OCI-LY7 (cell line): ENCODE measurements around the gene MACROD2. TPM values are rescaled to one million over a fixed set of nuclear protein-coding genes. Genes with fewer than 3 reads are reported as not detected.

Experiments
- BruUV-seq: library from RNA; stranded (reverse); fragments of 400-500 nt; replicated peaks from 2 replicates; lab custom pipeline; 2021; lab: Mats Ljungman, UMichigan
- CTCF ChIA-PET: fragments of 300-600 bp; sonication (Branson Sonifier 250); formaldehyde crosslinking; loops from one replicate; lab custom pipeline; 2022; ENCODE audit warnings: antibody characterized with exemption; ENCODE audit not compliant: unreplicated experiment; lab: Charles Lee
- POLR2A ChIA-PET: fragments of 300-600 bp; sonication (Branson Sonifier 250); formaldehyde crosslinking; loops from one replicate; lab custom pipeline; 2022; ENCODE audit warnings: antibody characterized with exemption; lab: Charles Lee
- DNase-seq: peaks from one replicate; pipeline ENCODE4 v3.0.0-alpha.2; 2015; ENCODE audit warnings: low spot score
- H2AFZ ChIP-seq: fragments of 200-600 bp; sonication (generic), shearing (Covaris generic); 2 replicates; pipeline ENCODE4 v1.6.1; 2014; ENCODE audit warnings: mild to moderate bottlenecking, antibody characterized with exemption, low read length, moderate library complexity
- H3K27ac ChIP-seq: fragments of 200-600 bp; sonication (generic); 2 replicates; pipeline ENCODE4 v1.5.1; 2014; ENCODE audit warnings: mixed run types, low read depth, mild to moderate bottlenecking, moderate library complexity, low read length, inconsistent platforms; ENCODE audit not compliant: poor library complexity, severe bottlenecking
- H3K36me3 ChIP-seq: fragments of 200-600 bp; sonication (generic); 2 replicates; pipeline ENCODE4 v1.6.1; 2014; ENCODE audit warnings: mild to moderate bottlenecking, antibody characterized with exemption, low read length, moderate library complexity, mixed read lengths; ENCODE audit not compliant: insufficient read depth
- H3K4me1 ChIP-seq: fragments of 200-600 bp; sonication (generic); 2 replicates; pipeline ENCODE4 v1.5.1; 2014; ENCODE audit warnings: mild to moderate bottlenecking, low read length; ENCODE audit not compliant: insufficient read depth, poor library complexity, severe bottlenecking
- H3K4me2 ChIP-seq: fragments of 200-600 bp; sonication (generic); 2 replicates; pipeline ENCODE4 v1.6.1; 2014; ENCODE audit warnings: mild to moderate bottlenecking, low read length
- H3K4me3 ChIP-seq: fragments of 200-600 bp; sonication (generic); 2 replicates; pipeline ENCODE4 v1.5.1; 2014; ENCODE audit warnings: mild to moderate bottlenecking, low read depth, low read length; ENCODE audit not compliant: poor library complexity, severe bottlenecking
- H3K79me2 ChIP-seq: fragments of 200-600 bp; sonication (generic); 2 replicates; pipeline ENCODE4 v1.6.1; 2016; ENCODE audit warnings: low read depth, mild to moderate bottlenecking, low read length, moderate library complexity, mixed read lengths; ENCODE audit not compliant: insufficient read depth
- H3K9me2 ChIP-seq: fragments of 200-600 bp; sonication (generic); 2 replicates; pipeline ENCODE4 v1.6.1; 2016; ENCODE audit warnings: mild to moderate bottlenecking, low read length, mixed read lengths; ENCODE audit not compliant: insufficient read depth
- H3K9me3 ChIP-seq: fragments of 200-600 bp; sonication (generic); 2 replicates; pipeline ENCODE4 v1.6.1; 2014; ENCODE audit warnings: mild to moderate bottlenecking, mixed run types, low read length, mixed read lengths
- H4K20me1 ChIP-seq: fragments of 200-600 bp; sonication (generic); 2 replicates; pipeline ENCODE4 v1.6.1; 2014; ENCODE audit warnings: mild to moderate bottlenecking, antibody characterized with exemption, low read length, moderate library complexity, mixed read lengths; ENCODE audit not compliant: insufficient read depth
- EZH2phosphoT487 ChIP-seq: fragments of 200-600 bp; sonication (generic); IDR thresholded peaks from 2 replicates; pipeline ENCODE4 v1.6.1; 2018; ENCODE audit warnings: low read depth, borderline replicate concordance, mild to moderate bottlenecking, mixed run types, antibody characterized with exemption, low read length, moderate library complexity, mixed read lengths
- intact Hi-C: fragments of 100-400 bp; cut with micrococcal nuclease; formaldehyde crosslinking; loops from one replicate; pipeline ENCODE4 v1.10.0; 2022; ENCODE audit not compliant: unreplicated experiment
- total RNA-seq, 2 experiments: library from RNA; depleted of rRNA in 1 of 2; stranded (reverse); fragments of >200 nt in 1 of 2; shearing (Covaris generic) in 1 of 2; gene quantifications; 2 replicates each; pipeline ENCODE4 v1.2.3, GENCODE V29; 2014 to 2022
- TF ChIP-seq, protein P1 (sequence below): fragments of 200-600 bp; sonication (generic); conservative IDR thresholded peaks from 2 replicates; pipeline ENCODE4 v1.5.1; 2014; ENCODE audit warnings: mild to moderate bottlenecking, antibody characterized with exemption, low read length, moderate library complexity, mixed read lengths

MACROD2 gene
- total RNA-seq, 2 experiments from 2014 or later = 0.09 to 4.5 TPM

- no peak for DNase-seq
- ChIA-PET CTCF (no interaction called here), POLR2A (no interaction called here)
- Histone ChIP-seq H3K27ac (no peak overlapping the region), H2AFZ (no peak overlapping the region), H4K20me1 (no peaks in the 10 kb centered on the region), H3K36me3 (no peaks in the 10 kb centered on the region), H3K4me1 (no peaks in the 10 kb centered on the region), H3K79me2 (no peaks in the 10 kb centered on the region), H3K9me3 (no peaks in the 10 kb centered on the region), H3K9me2 (no peaks in the 10 kb centered on the region), H3K4me2 (no peak overlapping the region), H3K4me3 (no peak overlapping the region)
- intact Hi-C loops = no loop called here
- BruUV-seq = no TSS peak
- TF ChIP-seq EZH2phosphoT487 = no peak
Observed at GRCh38 chr20:14538433-14538832, 543.1 kb downstream of the MACROD2 start.

DNA sequence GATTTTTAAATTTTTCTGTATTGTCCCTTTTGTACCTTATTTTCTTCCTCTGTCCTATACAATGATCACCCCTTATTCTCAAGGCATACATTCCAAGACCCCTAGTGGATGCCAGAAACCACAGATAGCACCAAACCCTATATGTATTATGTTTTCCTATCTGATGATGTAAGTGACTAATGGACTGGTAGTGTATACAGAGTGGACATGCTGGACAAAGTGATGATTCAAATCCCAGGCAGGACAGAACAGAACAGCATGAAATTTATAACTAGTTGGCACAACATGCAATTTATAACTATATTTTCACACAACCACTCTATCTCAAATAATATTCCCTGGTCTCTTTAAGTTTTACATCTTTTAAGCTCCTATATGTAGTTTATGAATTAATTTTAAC lies 547.7 kb downstream of the MACROD2 start:
- TF ChIP-seq EZH2phosphoT487 = no peak
- TF ChIP-seq, protein P1, sequence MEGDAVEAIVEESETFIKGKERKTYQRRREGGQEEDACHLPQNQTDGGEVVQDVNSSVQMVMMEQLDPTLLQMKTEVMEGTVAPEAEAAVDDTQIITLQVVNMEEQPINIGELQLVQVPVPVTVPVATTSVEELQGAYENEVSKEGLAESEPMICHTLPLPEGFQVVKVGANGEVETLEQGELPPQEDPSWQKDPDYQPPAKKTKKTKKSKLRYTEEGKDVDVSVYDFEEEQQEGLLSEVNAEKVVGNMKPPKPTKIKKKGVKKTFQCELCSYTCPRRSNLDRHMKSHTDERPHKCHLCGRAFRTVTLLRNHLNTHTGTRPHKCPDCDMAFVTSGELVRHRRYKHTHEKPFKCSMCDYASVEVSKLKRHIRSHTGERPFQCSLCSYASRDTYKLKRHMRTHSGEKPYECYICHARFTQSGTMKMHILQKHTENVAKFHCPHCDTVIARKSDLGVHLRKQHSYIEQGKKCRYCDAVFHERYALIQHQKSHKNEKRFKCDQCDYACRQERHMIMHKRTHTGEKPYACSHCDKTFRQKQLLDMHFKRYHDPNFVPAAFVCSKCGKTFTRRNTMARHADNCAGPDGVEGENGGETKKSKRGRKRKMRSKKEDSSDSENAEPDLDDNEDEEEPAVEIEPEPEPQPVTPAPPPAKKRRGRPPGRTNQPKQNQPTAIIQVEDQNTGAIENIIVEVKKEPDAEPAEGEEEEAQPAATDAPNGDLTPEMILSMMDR = no peak
- CTCF ChIA-PET = no interaction called here
- no peaks in the 10 kb centered on the region for H3K79me2 ChIP-seq
- intact Hi-C loops = no loop called here
- no peaks in the 10 kb centered on the region for H4K20me1 ChIP-seq
- no peak overlapping the region for H3K4me2 ChIP-seq
- H2AFZ ChIP-seq = no peak overlapping the region
- no peaks in the 10 kb centered on the region for H3K9me2 ChIP-seq
- H3K36me3 ChIP-seq = no peaks in the 10 kb centered on the region
- no peaks in the 10 kb centered on the region for H3K4me1 ChIP-seq
- no peak overlapping the region for H3K4me3 ChIP-seq
- H3K27ac ChIP-seq = no peak overlapping the region
- H3K9me3 ChIP-seq = no peaks in the 10 kb centered on the region
- no TSS peak for BruUV-seq
- no peak for DNase-seq
- POLR2A ChIA-PET = no interaction called here

DNA sequence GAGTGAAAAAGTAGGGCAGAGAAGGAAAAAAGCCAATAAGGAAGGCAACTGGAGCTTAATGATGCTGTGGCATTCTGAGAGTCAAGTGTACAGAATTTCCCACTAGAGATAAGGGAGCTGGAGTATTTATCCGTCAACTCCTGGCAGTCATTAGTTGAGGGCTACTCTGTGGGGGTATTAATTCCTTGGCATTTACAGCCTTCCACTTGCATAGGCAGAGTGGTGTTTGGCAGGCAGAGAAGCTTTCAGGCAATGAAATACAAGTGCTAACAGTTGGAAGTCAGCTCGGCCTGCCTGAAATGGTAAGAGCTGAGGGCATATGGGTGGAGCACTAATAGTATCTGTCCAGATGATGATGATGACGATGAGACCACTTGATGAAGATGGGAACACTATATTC lies 549.4 kb downstream of the MACROD2 start:
- Histone ChIP-seq H3K27ac (no peak overlapping the region), H3K9me2 (no peaks in the 10 kb centered on the region), H3K79me2 (no peaks in the 10 kb centered on the region), H3K36me3 (no peaks in the 10 kb centered on the region), H3K9me3 (no peaks in the 10 kb centered on the region), H3K4me3 (no peak overlapping the region), H3K4me1 (no peaks in the 10 kb centered on the region), H4K20me1 (no peaks in the 10 kb centered on the region), H3K4me2 (no peak overlapping the region), H2AFZ (no peak overlapping the region)
- CTCF ChIA-PET = no interaction called here
- TF ChIP-seq, protein P1 = no peak
- TF ChIP-seq EZH2phosphoT487 = no peak
- POLR2A ChIA-PET = interaction anchor here (0.6 to 0.7 kb wide), 2 partner anchors 13 to 121 kb away, joined by 3 to 4 read pairs; no protein-coding TSS in a partner anchor
- DNase-seq = no peak
- no TSS peak for BruUV-seq
- intact Hi-C loops = no loop called here
